Stimulated activated CD4-positive, alpha-beta T cell treated with anti-CD3 and anti-CD28 coated beads, Interleukin-12 subunit alpha, Interleukin-12 subunit beta, amount 100 ng/mL, for 48 hours (primary cell): Measurements from ENCODE around the gene TTC34.

Experiments used
- DNase-seq, 3 donors: peaks; one replicate each; pipeline ENCODE4 v3.0.0-alpha.2; 2020; ENCODE audit warnings: low read depth in 2 of 3, low spot score in 1 of 3

TTC34 gene

DNA sequence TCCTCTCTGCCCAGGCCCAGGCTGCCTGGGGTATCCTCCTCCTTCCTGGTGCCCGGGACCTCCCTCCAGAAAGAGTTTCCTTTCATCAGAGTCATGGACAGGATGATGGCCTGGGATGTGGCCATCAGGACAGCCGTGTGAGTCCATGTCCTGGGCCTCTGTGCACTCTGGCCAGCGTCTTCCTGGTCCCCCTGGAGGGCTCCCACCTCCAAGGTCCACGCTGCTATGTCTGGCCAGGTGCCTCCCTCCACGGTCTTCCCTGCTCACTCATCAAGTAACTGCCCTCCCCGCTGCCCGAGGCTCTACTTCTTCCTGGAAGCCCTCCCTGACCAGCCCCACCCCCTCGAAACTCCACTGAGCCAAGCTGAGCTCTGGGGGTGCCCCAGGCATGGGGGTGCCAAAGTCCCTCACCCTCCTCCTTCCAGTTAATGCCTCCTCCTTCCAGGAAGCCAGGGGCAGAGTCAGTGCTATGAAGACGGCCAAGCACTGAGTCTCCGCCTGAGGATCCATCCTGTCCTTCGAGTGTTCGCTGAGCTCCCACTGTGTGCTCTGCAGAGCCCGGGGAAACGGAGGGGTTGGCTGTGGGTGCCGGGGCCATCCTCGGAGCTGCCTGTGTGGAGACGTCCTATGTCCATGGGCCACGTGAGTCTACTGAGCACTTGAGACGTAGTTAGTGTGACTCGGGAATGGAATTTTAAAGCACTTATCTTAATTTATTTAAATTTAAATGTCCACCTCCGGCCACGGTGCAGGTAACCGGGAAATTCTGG lies 28.5 kb upstream of the TTC34 start:
- no peak for DNase-seq

DNA sequence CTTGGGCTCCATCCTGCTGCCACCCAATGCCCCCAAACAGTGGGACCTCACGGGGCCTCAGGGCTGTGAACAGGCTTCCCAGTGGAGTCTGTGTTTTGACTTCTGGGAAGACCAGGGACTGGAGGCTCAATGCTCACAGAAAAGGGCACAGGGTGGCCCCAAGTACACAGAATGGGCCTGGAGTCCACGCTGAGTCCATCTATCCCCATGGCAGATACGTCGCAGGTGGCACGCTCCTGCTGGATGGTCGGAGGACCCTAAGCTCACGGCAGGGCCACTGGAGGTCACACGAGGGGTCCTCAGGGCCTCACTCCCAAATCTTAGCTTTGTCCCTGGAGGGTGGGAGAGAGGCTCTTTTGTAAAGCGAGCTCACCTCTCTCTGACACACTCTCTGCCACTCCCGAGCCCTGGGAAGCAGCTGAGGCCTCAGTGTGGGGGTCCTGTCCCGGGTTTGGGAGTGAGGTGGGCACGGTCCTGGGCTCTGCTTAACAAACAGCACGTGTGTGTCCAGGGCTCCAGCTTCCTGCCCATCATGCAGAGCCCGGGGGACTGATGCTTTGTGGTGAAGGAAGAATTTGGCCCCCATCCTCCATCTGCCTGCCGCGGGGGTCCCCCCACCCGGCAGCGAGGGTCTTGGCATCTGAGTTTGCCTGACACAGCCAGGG lies 27.2 kb upstream of the TTC34 start:
- no peak for DNase-seq

DNA sequence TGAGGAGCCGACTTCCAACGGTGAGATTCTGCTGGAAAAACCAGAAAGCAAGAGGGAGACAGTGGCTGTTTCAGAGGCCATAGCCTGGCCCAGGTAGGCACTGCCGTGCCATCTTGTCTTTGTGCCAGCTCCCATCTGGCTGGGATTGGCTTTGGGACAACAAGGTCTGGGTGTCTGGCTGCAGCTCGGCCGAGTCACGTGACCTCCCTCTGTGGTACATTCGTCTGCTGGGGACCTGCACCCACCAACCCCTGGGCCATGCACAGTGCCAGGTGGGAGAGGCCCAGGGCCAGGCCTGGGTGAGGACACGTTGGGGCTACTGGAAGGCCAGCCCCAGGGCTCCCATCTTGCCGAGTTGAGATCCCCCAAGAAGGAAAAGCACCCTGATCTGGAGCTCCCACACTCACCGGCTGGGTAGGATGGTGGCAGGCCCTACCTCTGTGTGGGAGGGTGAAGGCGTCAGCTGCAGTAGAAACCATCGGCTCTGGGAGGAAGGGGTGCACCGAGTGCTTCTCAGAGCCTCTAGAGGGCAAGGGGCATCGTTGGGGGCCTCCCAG lies 25.3 kb upstream of the TTC34 start:
- DNase-seq = no peak

DNA sequence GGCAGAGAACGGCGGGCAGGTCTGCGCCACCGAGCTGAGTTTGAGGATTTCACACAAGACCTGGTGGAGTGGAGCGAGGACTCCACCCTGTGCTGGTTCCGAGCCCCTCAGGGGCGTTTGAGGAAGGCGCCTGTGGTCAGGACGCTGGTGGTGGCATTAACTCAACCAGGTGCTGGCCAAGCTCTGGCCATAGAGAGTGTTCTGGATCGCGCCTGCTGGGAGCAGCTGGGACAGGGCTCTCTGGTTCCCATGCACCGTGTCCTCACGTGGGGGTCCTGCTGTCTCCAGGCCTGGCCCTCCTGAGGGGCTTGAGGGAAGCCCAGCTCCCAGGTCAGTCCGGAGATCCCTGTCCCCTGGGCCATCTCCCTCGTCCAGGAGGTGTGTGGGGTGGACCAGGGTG lies 24.8 kb upstream of the TTC34 start:
- no peak for DNase-seq

DNA sequence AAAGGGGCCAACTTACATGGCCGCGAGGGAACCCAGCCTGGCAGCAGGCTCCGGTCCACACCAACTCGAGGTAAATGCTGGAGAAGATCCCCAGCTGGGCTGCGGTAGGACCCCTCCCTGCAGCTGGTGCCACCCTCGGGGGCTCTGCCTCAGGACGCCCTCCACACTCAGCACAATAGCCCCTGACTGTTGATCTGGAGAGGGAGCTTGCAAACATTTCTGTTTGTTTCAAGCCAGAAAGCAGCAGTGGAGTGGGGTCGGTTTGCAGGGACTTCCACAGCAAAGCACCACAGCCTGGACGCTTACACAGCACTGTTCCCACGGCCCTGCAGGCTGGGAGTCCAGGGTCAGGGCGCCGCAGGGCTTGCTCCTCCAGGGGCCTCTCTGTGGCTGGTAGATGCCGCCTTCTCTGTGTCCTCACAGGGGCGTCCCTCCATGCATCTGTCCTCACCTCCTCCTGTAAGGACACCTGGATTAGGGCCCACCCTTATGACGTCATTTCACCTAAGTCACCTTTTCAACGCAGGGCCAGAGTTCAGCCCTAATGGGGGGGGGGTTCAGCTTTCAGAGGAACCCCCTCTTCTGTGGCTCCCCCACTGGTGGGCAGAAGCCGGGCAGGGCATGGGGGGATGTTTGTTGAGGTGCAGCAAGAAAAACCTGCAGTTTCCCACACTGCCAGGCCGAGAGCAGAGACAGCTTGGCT lies 24.1 kb upstream of the TTC34 start:
- no peak for DNase-seq

DNA sequence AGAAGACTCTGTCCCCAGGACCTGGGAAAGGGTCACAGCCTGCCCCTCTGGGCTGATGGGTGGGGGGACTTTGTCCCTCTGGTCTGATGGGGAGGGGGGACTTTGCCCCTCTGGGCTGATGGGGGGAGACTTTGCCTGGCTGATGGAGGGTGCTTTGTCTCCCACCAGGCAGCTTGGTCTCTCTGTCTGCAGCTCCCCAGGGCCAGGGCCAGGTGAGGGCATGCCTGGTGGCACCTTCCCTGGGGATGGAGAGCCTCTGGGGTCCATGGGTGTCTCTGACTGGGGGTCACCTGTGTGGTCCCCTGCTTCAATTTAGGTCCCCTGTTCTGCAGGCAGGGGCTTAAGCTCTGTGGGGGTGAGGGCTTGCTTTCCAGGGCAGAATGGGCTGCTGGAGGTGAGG lies 23.5 kb upstream of the TTC34 start:
- no peak for DNase-seq

DNA sequence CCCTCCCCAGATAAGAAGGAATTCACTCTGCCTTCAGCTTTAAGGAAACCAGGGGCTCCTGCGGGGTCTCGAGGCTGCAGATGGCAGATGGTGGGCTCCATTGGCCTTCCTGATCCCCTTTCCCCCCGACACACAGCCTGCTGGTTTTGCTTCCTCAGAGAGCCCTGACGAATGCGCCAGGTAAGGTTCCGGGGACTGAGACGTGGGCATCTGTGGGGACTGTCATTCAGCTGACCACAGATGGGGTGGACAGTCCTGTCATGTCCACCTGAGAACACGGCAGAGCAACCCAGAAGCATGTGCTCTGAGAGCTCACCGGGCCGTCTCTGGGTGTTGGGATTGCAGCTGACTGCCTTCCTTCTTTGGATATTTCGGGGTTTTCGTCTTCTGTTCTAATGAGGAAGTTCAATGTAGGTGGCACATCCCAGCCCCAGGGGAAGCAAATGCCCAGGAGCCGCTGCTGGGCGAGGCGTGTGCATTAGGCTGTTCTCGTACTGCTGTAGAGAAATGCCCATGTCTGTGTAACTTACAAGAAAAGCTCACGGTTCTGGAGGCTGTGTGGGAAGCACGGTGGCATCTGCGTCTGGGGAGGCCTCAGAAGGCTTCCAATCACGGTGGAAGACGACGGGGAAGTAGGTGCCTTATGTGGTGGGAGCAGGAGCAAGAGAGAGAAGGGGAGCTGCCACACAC lies 22.6 kb upstream of the TTC34 start:
- DNase-seq = no peak

DNA sequence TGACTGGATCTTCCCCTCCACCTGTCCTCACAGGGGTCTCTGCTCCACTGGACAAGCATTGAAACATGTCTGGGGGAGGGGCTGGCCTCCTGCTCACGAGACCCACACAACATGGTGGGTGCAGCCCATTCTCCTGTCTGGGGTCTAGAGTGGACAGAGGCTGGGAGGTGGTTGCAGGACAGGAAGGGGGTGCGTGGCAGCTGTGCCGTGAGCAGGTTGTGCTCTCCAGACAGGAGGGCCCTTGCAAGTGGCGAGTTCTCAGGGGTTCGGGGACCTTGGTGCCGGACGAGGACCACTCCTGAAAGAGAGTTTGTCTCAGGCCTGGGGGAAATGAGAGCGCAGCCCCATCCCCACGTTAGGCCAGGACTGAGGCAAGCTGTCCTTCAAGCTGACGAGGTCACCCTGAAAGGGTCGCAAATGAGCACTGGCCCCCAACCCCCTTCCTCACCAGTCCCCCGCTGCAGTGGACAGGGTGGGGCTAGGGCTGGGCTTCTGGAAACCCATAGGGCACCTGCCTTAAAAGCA lies 21.2 kb upstream of the TTC34 start:
- DNase-seq = no peak

DNA sequence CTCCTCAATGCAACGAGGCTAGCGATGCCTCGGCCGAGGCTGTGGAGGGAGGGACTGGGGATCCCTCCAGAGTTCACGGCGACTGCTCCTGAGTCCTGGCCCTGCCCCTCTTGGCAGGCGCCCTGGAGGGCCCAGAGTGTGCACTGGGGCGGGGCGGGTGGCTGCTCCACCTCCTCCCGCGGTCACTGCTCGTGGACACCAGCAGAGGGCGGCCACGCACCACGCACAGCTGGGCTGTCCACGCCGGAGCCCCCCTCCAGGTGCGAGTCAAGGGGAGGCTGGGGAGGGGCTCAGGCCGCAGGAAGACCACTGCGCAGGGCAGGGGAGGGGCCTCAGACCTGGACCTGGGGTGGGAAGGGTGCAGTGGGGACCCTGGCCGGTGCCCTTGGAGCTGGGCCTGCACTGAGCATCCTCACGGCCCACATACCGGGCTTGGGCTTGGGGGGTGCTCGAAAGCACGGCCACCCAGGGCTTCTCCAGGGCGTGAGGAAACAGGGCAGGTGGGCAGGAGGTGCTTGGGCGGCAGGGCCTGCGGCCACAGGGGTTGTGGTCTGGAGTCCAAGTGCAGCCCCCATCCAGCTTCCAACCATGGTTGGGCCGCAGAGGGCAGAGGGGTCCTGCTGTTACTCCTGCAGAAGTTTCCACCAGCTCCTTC lies 20.6 kb upstream of the TTC34 start:
- DNase-seq = peak in 2 of 3 donors; percentile 23 to 33

DNA sequence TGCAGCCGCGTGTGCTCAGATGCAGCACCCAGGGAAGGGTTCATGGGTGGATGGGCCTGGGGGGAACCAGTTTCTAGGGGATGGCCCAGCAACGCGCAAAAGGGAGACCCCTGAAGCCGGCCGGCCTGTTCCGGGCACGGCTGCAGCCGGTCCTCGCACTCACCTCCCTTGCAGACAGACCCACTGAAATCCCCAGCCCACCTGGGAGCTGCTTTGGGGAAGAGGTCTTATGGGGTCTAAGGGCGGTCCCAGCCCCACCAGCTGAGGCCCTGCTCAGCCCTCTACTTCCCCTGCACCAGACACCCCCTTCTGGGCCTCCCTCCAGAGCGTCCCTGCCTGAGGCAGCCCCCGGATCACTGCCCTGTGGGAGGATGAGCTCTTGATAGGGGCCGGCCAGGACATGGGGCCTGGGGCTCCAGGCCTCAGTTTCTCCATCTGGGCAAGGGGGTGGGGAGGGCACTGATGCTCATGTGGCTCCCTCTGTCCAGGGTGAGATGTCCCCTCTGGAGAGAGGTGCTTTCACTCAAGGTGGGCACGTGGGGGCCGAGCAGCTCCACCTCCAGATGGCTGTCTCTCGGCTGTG lies 20.0 kb upstream of the TTC34 start:
- DNase-seq = no peak

DNA sequence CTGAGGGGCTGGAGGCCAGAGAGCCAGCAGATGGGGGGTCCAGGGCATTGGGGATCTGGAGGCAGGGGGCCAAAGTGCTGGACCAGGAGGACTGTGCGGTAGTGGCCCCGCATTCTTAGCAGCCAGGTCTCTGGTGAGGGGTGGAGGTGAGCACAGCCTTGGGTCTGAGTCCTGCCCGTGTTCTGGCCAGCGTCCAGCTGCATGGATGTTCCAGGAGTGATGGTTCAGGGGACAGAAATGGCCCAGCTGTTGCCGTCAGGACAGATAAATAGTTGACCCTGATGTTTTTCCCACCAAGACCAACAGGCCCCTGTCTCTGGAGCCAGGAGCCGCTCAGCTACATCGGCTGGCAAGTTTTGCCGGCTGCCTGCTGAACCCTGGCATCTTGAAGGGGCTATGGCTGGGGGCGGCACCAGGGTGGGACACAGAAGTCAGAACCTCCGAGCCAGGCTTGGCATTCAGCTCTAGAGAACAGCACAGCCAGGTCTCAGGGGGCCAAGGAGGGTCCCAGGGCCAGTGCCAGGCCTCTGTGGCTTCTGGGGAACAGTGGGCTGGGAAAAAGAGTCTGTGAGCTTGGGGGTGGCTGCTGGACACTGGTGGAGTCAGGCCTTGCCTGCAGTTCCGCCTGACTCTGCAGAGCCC lies 19.4 kb upstream of the TTC34 start:
- DNase-seq = no peak

DNA sequence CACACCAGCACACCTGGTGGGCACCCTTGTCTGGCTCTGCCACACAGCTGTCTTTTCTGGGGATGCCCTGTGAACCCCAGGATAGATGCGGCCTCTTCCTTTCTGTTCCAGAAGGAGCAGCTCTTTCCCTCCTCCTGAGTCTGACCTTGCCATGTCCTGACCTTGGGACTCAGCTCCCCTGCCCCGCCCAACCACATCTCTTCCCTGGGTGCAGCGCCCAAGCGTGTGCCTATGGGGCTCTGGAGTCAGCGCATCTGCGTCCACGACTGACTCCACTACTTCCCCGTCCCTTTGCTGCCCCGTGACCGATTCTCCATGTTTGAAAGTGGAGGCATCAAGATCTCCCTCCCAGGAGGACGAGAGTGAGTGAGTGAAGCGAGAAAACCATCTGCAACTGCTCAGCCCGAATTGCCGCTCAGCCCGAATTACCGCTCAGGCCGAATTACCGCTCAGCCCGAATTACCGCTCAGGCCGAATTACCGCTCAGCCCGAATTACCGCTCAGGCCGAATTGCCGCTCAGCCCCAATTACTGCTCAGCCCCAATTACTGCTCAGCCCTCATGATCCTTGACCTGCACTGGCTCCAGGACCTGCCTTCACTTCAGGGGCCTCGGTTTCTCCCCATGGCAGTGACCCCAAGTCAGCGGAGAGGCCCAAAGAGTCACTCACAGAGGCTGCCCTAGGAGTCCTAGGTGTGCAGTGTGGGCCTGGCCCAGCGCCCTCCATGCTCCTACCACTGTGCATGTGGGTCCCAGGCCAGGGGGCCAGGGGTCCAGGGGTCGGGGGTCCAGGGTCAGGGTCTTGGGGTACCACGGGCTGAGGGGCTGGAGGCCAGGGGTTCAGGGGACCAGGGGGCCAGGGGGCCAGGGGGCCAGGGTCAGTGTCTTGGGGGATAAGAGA lies 18.6 kb upstream of the TTC34 start:
- DNase-seq = no peak

DNA sequence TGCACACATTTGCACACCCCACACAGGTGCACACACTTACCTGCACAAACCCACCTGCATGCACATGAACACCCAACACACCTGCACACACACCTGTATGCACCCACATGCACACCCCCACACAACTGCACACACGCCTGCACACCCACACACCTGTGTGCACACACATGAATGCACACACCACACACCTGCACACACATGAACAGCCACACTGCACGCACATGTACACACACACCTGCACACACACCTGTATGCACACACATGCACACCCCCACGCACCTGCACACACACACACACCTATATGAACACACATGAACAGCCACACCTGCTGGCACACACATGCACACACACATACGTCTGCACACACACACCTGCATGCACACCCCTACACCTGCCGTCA lies 17.9 kb upstream of the TTC34 start:
- DNase-seq = no peak

DNA sequence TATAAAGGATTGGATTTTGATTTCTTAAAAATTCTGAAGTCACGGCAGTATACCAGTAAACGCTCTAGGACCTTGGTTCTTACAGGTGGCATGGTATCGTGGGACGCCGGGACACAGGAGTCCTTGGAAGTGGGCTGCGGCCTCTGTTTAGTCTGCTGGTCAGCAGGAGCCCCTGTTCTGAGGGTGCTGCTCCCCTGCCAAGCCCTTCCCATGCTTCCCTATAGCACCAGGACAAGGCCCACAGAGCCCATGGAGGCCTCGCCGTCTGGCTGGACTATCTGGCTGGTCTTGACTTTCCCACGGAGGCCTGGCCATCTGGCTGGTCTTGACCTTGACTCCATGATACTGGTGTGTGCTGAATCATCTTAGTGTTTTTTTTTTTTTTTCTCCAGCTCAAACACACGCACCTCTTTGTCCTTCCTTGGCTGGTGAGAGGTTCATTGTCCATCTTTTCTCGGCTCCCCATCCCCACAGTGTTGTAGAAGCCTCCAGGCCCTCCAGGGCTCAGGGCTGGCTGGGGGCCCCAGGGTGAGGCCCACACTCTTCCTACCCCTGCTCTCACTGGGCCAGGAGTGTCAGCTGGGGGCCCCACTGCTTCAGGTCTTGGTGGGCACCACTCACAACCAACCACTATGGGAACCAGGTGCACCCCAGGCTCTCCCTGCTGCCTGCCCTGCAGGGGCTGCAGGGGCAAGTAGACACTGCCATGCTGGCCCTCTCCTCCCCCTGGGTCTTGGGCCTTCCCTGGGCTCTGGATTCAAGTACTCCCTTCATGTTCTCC lies 16.5 kb upstream of the TTC34 start:
- no peak for DNase-seq

DNA sequence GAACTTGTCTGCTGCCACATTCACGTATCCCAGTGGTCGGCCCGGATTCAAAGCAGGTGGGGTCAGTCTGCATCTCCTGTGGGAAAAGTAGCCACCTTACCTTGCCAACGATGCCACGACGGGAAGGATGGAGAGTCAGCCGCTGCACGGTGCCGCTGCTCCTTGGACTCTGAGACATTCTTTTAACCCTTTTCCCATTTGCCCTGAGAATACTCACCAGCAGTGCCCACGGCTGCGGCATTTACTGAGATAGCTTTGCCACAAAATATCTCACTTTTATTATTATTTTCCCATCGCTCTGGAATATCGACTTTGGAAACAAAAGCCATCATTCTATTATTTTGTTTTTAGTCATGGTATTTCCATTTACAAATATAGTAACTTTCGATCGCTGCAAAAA lies 15.3 kb upstream of the TTC34 start:
- DNase-seq = no peak

DNA sequence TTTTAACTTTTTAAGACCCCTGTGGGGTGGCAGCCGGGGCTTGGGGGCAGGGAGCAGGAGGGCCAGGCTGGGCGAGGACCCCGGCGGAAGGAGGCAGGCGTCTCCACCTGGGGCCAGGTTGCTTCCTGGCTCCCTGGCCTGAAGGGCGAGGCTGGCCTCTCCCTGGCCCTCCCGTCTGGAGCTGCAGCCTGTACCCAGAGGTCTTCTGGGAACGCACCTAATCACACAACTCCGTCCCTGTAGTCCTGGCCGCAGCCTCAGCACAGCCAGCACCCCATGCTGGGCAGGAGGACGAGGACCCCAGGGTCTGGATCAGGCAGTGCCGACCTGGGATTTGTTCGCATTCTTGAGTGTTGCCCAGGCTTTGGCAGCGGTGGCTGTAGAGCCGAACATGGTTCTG lies 14.1 kb upstream of the TTC34 start:
- no peak for DNase-seq

DNA sequence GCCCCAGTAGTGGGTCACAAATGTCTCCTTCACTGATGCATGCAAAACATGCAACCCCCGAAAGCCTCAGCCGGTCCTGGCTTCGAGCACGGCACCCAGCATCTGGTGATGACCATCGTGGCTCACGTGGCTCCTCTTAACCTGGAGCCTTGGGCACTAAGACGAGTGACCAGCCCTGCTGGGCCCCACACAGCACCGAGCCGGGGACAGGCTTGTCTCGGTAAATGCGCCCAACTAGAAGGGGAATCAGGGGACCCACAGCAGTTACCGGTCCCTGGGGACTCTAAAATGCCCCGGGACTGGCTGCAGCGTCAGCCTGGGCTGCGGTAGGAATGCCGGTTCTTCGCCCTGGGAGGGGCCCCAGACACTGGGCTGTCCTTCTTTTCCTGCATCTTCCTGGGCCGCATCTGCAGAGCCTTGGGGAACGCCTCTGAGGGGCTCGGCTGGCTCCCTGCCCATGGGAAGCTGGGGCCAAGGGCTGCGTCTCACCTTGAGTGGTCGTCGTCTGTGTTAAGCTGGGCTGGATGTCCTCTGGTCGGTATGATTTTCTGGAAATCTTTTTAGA lies 13.1 kb upstream of the TTC34 start:
- no peak for DNase-seq
